WTC11 (cell line): ENCODE data around the gene SYNDIG1.

Experiments
- CTCF ChIP-seq: fragments of 200-600 bp; IDR thresholded peaks from 2 replicates; pipeline ENCODE4 v1.8.0; 2022; ENCODE audit warnings: antibody characterized with exemption
- SP1 ChIP-seq: sonication (generic); formaldehyde crosslinking; conservative IDR thresholded peaks from 2 replicates; pipeline ENCODE4 v1.8.1; 2022; ENCODE audit warnings: missing genetic modification reagents
- USF1 ChIP-seq: sonication (generic); formaldehyde crosslinking; IDR thresholded peaks from 2 replicates; pipeline ENCODE4 v1.8.0; 2022; ENCODE audit warnings: mild to moderate bottlenecking, missing genetic modification reagents
- ZNF416 ChIP-seq: fragments of 250-450 bp; sonication (Bioruptor Pico); IDR thresholded peaks from 2 replicates; pipeline ENCODE4 v1.9.0; 2021; ENCODE audit warnings: mild to moderate bottlenecking, inconsistent platforms
- ZNF423 ChIP-seq: fragments of 250-450 bp; sonication (Bioruptor Pico); IDR thresholded peaks from 2 replicates; pipeline ENCODE4 v2.1.2; 2022; ENCODE audit warnings: mild to moderate bottlenecking, moderate library complexity
- TF ChIP-seq, protein P1 (sequence below): sonication (generic); formaldehyde crosslinking; IDR thresholded peaks from 2 replicates; pipeline ENCODE4 v1.8.1; 2023; ENCODE audit warnings: mild to moderate bottlenecking, missing genetic modification reagents, moderate library complexity
- TF ChIP-seq, protein P2 (sequence below): fragments of 250-450 bp; sonication (Bioruptor Pico); IDR thresholded peaks from 2 replicates; pipeline ENCODE4 v1.9.0; 2021; ENCODE audit warnings: moderate library complexity, mild to moderate bottlenecking, inconsistent platforms, borderline replicate concordance

DNA sequence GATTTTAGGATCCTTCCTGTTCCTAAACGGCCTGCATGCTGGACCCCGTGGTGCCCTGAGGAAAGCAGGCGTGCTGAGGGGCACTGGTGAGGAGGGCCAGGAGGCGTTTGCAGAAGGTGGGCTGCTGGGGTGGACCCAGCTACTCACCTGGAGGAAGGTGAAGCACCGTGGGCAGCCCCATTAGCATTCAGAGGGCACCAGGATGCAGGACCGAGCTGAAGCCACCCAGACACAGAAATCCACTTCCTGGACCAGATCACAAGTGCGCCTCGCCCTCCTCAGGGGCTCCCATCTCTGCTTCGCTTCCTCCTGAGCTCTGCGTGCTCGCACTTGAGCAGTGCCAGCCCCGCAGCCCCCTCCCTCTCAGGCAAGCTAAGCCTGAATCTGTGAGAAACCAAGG lies 187.0 kb downstream of the SYNDIG1 start:
- TF ChIP-seq ZNF416 (CRISPR knock-in tag): no peak
- TF ChIP-seq SP1 (CRISPR knock-in tag): no peak
- TF ChIP-seq CTCF: no peak
- TF ChIP-seq, protein P1, sequence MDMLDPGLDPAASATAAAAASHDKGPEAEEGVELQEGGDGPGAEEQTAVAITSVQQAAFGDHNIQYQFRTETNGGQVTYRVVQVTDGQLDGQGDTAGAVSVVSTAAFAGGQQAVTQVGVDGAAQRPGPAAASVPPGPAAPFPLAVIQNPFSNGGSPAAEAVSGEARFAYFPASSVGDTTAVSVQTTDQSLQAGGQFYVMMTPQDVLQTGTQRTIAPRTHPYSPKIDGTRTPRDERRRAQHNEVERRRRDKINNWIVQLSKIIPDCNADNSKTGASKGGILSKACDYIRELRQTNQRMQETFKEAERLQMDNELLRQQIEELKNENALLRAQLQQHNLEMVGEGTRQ (CRISPR knock-in tag): no peak
- TF ChIP-seq ZNF423 (CRISPR knock-in tag): no peak
- TF ChIP-seq, protein P2, sequence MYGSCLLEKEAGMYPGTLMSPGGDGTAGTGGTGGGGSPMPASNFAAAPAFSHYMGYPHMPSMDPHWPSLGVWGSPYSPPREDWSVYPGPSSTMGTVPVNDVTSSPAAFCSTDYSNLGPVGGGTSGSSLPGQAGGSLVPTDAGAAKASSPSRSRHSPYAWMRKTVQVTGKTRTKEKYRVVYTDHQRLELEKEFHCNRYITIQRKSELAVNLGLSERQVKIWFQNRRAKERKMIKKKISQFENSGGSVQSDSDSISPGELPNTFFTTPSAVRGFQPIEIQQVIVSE (CRISPR knock-in tag): no peak
- TF ChIP-seq USF1 (CRISPR knock-in tag): no peak
